Measurements from ENCODE around the gene DNTTIP2.
"Not testable (repeated sequence)": the region's sequence is repeated elsewhere in the genome, so short reads cannot be mapped to it uniquely, and the experiment has no call there.

DNTTIP2 gene

DNA sequence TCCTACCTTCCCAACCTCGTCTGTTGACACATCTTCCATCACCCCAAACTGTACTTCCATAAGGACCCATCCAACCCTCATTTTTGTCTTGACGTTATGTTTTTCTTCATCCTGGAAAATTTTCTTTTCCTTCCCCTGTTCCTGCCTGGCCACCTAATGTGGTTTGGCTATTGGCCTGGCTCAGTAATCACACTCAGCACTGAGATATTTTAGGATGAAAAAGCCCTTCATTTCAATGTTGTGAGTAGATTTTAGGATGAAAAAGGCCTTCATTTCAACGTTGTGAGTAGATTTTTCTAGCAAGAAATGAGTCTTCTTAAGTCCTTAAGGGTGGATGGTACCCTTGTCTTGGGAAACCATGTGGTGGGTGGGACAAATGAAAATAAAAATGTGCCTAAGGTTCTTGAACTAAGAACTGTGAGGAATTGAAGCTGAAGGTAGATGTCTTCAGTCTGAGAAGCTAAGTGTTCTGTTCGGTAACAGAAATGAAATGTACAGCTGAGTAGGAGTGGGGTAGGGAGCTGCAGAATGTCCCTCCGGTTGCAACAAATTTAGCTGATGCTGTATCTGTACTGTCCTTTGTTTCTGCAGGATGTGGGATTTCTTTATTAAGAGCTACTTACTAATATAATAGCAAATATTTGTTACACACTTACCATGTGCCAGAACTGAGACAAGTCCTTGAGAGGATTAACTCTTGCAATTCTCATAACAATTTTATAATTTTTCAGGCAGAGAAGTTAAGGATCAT is 36.1 kb downstream of the DNTTIP2 start:
- DNase-seq (ENCODE audit: low read depth) = no peak

DNA sequence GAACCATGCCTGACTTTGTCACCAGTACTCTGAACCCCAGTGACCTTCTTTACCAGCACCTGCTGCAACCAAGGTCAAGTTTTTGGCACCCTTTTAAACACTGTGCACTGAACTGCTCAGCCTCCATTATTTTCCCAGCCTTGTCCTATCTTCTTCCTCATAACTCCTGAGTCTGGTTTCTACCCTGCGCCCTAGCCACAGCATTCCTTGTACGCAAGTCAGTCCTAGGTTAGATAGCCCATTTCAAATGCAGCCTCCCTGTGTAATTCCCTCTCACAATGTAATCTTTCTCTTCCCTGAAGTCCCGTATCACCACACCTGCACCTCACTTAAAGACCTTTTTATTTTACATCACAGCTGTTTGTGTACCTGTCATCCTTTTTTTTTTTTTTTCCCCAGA is 37.2 kb downstream of the DNTTIP2 start:
- no peak for DNase-seq (ENCODE audit: low read depth)

DNA sequence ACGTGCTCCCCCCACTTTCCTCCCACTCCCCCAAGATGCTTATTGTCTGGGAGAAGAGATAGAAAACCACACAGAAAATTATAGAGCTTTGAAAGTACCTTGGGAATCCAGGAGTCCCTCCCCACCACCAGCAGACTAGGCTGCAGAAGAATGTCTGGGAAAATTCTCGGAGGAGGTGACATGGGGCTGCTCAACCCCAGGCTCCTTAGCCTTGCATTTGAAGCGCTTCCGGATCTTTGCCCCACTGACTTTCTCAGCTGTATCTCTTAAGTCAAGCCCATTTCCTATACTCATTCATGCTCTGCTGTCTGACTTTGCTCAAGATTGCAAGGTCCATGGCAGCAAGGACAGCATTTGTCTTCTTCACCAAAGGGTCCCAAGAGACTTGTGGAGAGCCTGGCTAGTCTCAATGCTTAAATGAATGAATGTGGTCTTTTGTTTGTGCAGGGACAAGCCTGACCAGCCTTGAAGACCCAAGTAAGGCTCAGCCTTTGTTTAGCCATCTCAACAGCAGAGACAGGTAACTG is 38.0 kb downstream of the DNTTIP2 start:
- no peak for DNase-seq (ENCODE audit: low read depth)

DNA sequence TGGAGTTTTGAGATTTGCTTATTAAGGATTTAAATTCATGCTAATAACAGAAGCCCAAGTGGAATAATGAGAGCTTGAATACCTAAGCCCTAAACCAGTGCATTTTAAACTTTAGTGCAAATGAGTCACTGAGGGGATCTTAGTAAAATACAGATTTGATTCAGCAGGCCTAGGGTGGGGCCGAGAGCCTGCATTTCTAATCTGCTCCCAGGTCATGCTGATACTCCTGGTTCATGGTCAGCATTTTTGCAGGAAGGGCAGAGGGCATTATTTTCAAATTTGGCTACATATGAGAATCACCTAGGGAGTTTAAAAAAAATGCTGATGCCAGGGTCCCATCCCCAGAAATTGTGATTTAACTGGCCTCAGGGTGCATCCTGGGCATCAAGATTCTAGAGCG is 39.3 kb downstream of the DNTTIP2 start:
- DNase-seq (ENCODE audit: low read depth) = no peak

DNA sequence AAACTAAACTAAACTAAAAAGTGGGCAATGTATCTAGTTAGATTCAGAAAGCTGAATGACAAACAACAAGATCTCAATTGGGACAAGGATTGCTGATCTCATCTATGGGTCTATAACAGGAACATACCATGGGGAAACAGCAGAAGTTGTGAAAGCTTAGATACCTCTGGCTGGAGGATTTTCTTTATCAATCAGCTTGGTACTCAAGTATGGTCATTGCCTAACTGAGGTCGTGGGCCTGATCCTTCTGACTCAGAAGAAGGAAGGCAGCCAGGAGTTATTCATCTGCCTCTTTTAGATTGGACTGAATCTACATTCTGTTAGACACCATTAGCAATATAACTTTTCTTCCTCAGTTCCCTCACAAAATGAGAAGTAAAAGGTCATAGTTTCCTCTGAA is 39.7 kb downstream of the DNTTIP2 start:
- no peak for DNase-seq (ENCODE audit: low read depth)

DNA sequence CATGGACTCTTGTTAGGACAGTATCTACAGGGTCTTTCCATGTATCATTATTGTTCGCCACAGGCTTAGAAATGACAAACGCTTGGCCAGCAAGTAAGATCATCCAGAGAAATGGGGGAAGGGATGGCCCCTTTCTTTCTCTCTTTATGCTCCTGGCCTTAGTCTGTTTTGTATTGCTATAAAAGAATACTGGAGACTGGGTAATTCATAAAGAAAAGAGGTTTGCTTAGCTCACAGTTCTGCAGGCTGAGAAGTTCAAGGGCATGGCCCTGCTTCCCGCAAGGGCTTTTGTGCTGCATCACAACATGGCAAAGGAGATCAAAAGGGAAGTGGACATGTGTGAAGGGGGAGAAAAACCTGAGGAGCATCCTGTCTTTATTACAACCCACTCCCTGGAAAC is 41.0 kb downstream of the DNTTIP2 start:
- no peak for DNase-seq (ENCODE audit: low read depth)

DNA sequence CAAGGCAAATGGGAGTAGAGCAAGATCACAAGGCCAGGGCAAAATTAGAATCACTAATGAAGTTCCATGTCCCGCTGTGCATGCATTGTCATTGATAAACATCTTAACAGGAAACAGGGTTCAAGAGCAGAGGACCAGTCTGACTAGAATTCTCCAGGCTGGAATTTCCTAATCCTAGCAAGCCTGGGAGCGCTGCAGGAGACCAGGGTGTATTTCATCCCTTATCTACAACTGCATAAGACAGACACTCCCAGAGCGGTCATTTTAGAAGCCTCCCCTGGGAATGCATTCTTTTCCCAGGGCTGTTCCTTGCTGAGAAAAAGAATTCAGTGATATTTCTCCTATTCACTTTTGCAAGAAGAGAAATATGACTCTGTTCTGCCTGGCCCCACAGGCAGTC is 45.7 kb downstream of the DNTTIP2 start:
- not testable (repeated sequence) for DNase-seq (ENCODE audit: low read depth)

DNA sequence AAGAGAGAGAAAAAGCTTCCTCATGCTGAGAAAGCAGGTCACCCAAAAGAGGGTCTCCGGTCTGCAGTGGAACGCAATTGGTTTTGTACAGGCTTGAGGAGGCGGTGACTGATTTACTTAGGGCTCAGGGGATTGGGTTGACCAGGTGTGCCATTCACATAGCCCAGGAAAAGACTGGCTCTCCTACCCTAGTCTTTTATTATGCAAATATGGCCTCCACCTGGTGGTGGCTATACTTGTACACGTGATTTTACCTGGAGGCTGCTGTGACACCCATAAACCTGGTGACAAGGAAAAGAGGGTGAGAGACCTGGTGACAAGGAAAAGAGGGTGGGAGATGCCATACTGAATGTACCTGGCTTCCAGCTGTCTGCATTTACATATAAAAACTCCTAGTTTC is 49.9 kb downstream of the DNTTIP2 start:
- no peak for DNase-seq (ENCODE audit: low read depth)

DNA sequence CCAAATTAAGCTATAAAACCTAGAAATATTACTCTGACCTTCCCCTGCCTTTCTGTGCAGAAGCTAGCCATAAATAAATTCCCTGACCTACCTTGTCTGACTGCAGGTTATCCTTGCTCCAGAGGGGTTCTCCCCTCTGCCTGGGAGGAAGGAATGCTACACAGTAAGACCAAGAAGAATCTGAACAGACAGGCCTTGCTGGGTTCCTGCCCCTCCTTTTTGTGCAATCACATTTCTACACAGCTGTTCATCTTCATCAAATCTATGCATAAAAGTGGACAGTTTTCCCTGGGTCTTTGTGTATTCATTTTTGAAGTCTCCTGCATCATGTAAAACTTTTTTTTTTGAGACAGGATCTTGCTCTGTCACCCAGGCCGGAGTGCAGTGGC is 50.6 kb downstream of the DNTTIP2 start:
- DNase-seq (ENCODE audit: low read depth) = no peak

DNA sequence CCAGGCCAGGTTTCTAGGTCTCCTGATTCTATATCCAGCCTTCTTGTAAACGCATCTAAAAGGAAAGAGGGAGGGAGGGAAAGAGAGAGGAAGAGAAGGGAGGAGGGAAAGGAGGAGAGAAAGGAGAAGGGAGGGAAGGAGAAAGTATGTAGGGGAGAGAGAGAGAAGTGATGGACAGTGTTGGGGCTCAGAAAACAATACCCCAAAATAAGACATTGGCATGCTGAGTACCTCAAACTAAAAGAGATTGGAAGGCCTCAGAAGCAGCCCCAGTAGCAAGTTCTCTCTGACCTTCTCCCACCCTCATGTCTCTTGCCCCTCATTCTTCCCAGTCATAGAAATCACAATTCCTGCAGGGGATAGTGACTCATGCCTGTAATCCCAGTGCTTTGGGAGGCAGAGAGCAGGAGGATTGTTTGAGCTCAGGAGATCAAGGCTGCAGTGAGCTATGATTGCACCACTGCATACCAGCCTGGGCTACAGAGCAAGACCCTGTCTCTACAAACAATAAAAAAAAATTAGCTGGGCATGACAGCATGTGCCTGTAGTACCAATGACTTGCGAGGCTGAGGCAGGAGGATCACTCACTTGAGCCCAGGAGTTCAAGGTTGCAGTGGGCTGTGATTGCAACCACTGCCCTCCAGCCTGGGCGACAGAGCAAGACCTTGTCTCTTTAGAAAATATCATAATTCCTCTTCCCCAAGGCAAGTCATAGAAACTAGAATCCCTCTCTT is 51.2 kb downstream of the DNTTIP2 start:
- no peak for DNase-seq (ENCODE audit: low read depth)

DNA sequence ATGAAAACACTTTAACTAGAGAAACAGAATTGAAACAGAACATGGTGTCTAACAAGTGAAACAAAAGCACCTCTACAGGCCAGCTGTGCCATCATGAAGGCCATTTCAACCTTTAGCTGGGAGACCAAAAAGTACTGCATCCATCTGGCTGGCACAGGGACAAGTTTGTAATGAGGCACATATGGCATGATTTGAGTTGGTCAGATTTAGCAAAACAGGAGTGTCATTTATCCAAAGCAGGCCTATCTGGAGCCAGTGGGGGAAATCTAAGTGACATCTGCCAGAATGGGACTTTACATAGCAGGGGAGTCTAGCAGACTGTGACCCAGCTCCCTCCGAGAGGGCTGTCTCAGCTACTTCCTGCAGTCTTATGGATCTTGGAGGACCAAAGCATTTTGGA is 51.9 kb downstream of the DNTTIP2 start:
- DNase-seq (ENCODE audit: low read depth) = no peak

DNA sequence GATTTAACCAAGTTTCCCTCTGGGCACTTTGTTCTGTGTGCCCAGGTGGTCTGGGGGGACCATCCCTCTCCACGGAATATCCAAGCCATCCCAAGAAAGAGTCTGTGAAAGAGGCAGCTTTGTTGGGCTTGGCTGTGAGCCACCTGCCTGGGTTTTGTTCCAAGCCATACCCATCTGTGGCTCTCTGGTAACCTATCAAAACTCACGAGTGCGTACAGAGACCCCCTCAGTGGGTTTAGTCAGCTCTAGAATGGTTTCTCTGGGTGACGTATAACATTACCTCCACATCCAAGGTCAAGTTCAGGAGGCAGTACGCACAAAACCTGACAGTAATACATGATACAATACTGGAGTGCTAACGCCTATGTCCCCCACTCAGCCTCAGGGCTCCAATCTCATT is 54.2 kb downstream of the DNTTIP2 start:
- DNase-seq (ENCODE audit: low read depth) = no peak

DNA sequence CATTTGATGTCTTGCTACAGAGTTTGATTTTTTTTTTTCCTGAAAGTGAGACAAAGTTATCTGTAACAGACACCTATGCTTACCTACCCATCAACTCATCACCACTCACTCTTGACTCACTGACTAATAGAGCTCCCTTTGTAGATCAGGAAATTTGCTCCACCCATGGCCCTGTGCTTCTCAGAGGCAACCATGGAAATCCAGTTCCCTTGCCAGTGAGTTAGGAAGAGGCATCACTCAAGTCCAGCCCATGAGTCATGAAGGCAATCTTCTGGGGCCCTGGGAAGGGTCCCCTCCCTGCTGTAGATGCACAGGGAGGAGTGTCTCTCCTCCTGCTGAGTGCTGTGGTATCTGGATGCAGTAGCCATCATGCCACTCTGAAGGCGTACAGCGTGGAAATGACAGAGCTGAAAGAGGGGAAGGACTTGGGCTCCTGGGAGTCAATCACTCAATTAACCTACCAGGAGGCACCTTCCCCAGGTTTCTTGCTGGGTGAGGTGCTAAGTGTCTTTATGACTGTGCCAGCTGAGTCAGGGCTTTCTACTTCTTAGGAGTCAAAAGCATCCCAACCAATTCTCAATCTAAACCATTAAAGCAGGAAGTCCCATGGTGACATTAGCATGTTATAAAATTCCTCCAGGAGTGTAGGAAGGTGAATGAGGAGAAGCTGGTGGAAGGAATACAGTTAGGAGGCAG is 56.1 kb downstream of the DNTTIP2 start:
- DNase-seq (ENCODE audit: low read depth) = no peak

DNA sequence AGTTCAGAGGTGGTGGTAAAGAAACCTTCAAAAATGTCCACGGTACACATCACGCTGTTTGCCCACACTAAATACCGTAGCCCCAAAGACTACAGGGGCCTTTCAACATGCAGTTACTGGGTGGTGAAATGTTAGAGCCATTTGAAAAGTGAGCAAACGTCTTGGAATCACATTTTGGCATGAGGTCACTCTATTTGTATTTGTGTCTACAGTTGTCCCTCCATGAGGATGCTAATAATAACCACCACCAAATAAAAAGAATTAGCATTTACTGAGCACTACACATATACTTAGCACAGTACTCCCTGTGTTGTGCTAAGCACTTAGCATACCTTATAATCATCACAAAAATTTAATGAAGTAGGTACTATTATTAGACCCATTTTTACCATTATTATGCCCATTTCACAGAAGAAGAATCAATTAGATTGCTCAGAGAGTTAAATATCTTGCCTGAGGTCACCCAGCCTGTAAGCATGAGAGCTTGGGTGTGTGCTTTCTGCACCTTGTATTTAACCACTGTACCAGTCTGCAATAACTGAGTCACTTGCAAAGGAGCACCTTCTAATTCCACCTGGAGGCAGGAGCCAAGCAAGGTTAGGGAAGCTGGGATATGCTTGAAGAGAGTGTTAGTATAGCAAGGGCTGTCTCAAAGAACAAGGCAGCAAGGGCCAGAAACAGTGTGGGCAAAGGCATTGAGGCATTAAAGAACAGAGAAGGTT is 57.4 kb downstream of the DNTTIP2 start:
- no peak for DNase-seq (ENCODE audit: low read depth)

DNA sequence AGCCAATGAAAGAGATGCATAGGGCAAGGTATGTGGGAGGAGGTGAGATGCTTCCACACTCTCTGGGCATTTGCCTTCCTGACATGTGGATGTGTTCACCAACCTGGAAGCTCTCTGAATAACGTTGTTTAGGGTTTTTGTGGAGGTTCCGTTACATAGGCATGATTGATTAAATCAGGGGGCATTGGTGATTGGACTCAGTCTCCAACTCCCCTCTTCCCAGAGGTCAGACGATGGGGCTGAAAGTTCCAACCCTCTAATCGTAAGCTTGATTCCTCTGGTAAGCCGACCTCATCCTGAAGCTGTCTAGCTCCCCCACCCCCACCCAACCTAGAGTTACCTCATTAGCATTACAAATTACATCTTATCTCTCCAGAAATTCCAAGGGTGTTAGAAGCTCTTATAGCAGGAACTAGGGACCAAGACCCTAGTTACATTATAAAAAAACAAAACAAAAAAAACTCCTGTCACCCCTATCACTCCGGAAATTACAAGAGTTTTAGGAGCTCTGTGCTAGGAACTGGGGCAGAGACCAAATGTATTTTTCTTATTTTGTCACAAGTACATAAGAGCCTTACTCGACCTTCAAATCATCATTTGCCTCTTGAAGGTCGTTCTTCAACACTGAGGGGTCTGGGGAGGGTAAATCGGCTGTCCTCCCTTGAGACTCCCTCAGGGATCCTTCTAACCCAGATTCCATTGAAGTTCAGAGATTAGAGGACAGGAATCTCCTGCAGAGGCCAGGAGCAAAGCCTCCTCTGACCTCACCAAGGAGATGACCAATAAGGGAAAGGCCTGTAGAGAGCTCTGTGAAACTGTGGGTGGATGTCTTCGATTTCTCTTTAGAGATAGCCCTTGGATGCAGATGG is 58.2 kb downstream of the DNTTIP2 start:
- DNase-seq (ENCODE audit: low read depth) = no peak

DNA sequence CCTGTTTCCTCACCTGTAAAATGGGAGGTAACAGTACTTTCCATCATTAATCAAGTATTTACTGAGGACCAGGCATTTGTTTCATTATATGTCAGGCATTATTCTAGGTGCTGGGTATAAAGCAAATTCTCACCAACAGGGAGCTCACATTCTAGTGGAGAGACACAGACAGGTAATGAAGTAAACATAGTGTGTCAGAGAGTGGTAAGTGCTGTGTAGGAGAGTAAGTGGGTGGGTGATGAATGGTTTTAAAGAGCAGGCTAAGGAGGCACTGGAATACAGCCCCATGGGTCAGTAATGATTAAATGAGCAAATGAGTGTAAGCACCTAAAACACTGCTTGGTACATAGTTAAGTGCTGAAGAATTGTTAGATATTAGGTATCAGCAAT is 60.4 kb downstream of the DNTTIP2 start:
- DNase-seq (ENCODE audit: low read depth) = no peak

DNA sequence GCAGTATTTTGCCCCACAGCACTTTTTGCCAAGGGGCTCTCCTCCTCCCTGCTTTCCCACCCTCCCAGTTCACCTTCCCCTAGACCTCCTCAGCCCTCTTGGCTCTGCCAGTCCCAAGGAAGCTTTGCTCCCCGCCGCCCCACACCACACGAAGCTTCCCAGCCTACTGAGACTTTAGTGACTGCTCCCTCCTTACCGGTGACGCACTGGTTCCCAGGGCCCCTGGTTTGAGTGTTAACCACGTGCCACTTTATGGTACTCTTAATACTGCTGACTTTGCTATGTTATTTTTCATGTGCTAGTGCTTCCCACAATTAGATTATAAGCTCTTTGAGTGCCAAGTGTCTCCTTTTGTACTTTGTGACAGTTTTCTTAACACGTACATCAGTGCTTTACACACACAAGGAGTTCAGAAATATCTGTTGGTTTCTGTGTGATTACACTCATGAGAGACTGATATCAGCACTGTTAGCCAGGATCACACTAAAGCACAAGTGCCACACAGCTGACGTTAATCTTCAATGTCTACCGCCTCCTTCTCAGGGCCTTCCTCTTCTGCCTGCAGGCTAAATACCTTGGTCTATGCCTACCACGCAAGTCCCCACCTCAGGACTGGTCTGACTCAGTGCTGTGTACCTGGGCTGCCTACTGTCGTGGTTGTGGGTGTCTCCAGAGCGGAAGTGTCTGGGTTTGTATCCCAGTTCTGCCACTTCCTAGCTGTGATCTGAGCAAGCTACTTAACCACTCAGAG is 61.0 kb downstream of the DNTTIP2 start:
- DNase-seq (ENCODE audit: low read depth) = no peak

DNA sequence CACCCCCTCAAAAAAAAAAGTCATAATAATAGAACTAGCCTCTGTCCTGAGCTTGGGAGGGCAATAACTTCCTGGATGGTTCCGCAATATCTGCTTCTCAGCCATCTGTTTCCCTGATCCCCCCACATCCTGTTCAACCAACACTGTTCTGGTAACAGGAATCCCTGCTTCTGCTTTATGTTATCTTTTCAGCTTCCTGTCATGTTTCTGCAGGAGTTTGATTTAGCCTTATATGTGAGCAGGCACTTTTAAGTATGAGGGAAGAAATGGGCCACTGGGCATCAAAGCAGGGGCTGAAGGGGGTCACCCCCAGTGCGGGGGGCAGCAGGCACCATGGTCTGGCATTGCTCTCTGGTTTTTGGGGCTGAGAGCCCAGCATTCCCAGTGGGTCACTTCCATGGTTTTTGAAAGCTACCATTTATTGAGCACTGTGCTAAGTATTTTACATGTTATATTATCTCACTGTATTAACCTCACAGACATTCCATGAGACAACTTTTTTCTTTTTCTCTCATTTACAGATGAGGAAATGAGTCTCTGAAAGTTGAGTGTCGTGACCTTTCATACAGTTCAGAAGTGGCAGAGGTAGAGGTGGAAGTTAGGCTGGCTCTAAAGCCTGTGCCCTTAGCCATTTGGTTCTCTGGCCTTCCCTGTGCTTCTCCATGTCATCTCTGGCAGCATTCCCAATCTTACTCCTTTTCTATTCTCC is 61.9 kb downstream of the DNTTIP2 start:
- DNase-seq (ENCODE audit: low read depth) = peak; percentile 82

All from CMK (cell line).